HG03457 (cell line): ENCODE data around the gene CEP63.
"Not testable (repeated sequence)": the region's sequence is repeated elsewhere in the genome, so short reads cannot be mapped to it uniquely, and the experiment has no call there.

Experiments
- ATAC-seq: cut with Tn5 transposase; IDR thresholded peaks from one replicate; pipeline ENCODE4 v1.9.1; 2021; ENCODE audit warnings: moderate number of reproducible peaks; ENCODE audit not compliant: unreplicated experiment

The CEP63 gene

GRCh38 chr3:134505485-134505884, 19.6 kb downstream of the CEP63 start:
- no peak for ATAC-seq

GRCh38 chr3:134511500-134511899, 25.6 kb downstream of the CEP63 start:
- ATAC-seq: no peak

- ATAC-seq: no peak
These were observed 31.0 kb downstream of the CEP63 start for GRCh38 chr3:134516905-134517304.

- no peak for ATAC-seq
These were observed 31.9 kb downstream of the CEP63 start for GRCh38 chr3:134517791-134518190.

- no peak for ATAC-seq
These were observed 36.7 kb downstream of the CEP63 start for GRCh38 chr3:134522541-134522940.

GRCh38 chr3:134525293-134525692, 39.4 kb downstream of the CEP63 start:
- no peak for ATAC-seq

GRCh38 chr3:134526319-134526718, 40.5 kb downstream of the CEP63 start:
- no peak for ATAC-seq

GRCh38 chr3:134527037-134527436, 41.2 kb downstream of the CEP63 start:
- no peak for ATAC-seq

- ATAC-seq: no peak
These were observed 41.8 kb downstream of the CEP63 start for GRCh38 chr3:134527538-134528186.

- ATAC-seq: no peak
These were observed 47.6 kb downstream of the CEP63 start for GRCh38 chr3:134533493-134533892.

GRCh38 chr3:134535186-134535970, 49.5 kb downstream of the CEP63 start:
- ATAC-seq: no peak

- no peak for ATAC-seq
These were observed 50.9 kb downstream of the CEP63 start for GRCh38 chr3:134536781-134537180.

GRCh38 chr3:134542287-134542958, 56.6 kb downstream of the CEP63 start:
- ATAC-seq: no peak

- ATAC-seq: no peak
These were observed 57.3 kb downstream of the CEP63 start for GRCh38 chr3:134543113-134543512.

GRCh38 chr3:134544316-134544715, 58.5 kb downstream of the CEP63 start:
- ATAC-seq: no peak

GRCh38 chr3:134544783-134545182, 58.9 kb downstream of the CEP63 start:
- not testable (repeated sequence) for ATAC-seq

GRCh38 chr3:134545818-134546217, 60.0 kb downstream of the CEP63 start:
- no peak for ATAC-seq

GRCh38 chr3:134552784-134553183, 66.9 kb downstream of the CEP63 start:
- no peak for ATAC-seq

- no peak for ATAC-seq
These were observed 73.7 kb downstream of the CEP63 start for GRCh38 chr3:134559591-134559990.

- no peak for ATAC-seq
These were observed 76.2 kb downstream of the CEP63 start for GRCh38 chr3:134562055-134562454.

- no peak for ATAC-seq
These were observed 77.7 kb downstream of the CEP63 start for GRCh38 chr3:134563601-134564000.

- ATAC-seq: no peak
These were observed 79.1 kb downstream of the CEP63 start for GRCh38 chr3:134564991-134565390.
